T-helper 2 cell treated with Interferon-gamma antibody and Interleukin-4, amounts not matched to agents 100 ng/mL and 5 ng/mL, for 36 hours (primary cell): ENCODE measurements around the gene ATP6V0E2. TPM values are rescaled to one million over a fixed set of nuclear protein-coding genes. Genes with fewer than 3 reads are reported as not detected.
"Not testable (repeated sequence)": the region's sequence is repeated elsewhere in the genome, so short reads cannot be mapped to it uniquely, and the experiment has no call there.

Experiments used
- intact Hi-C: fragments of 100-400 bp; cut with micrococcal nuclease; formaldehyde crosslinking; loops from one replicate; pipeline ENCODE4 v1.15.1; 2023
- total RNA-seq: library from RNA; stranded (reverse); gene quantifications from 2 replicates; pipeline ENCODE4 v1.2.3, GENCODE V29; 2022

The ATP6V0E2 gene
- total RNA-seq, 1 donor from 2014 or later, result 61.9 TPM

- intact Hi-C loops, result not testable (repeated sequence)
Measured at GRCh38 chr7:149912126-149912525, 38.4 kb downstream of the ATP6V0E2 start.

- intact Hi-C loops, result not testable (repeated sequence)
Measured at GRCh38 chr7:149926414-149926813, 52.6 kb downstream of the ATP6V0E2 start.

Other genes starting within 250 kb of the ATP6V0E2 start
- gene ZNF467, start 100.4 kb upstream of the ATP6V0E2 start, total RNA-seq, result not detected in 2 replicates
- 21.8 and 24.3 TPM in 2 replicates for gene ZNF862, start 35.6 kb upstream of the ATP6V0E2 start, total RNA-seq